HG03565 (cell line): Measurements from ENCODE around the gene TNIP1.
A peak's percentile ranks its signal among the peaks of the same experiment; 100 is the strongest.

Source experiments
- ATAC-seq: cut with Tn5 transposase; IDR thresholded peaks from one replicate; pipeline ENCODE4 v1.9.1; 2021; ENCODE audit warnings: mild to moderate bottlenecking, moderate library complexity; ENCODE audit not compliant: unreplicated experiment

TNIP1 gene

DNA sequence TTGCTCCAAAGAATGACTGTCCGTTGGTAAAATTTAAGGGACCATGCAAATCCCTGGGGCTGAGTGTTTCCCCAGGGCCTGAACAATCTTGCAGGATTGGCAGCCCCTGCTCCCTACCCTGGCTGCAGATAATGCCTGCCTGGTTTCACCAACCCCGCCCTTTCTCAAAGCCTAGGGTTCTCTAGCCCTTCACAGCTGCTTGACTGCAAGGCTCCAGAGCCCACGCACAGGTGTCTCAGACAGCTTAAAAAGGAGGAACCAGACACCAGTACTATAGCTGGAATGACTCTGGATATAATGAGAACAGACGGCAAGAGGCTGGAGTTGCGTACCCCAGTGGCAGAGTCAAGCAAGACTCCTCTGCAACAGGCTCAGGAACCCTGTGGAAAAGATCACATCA, 25.2 kb upstream of the TNIP1 start:
- no peak for ATAC-seq

- no peak for ATAC-seq
Observed at GRCh38 chr5:151105561-151105960, 24.7 kb upstream of the TNIP1 start.

- no peak for ATAC-seq
Observed at GRCh38 chr5:151104795-151105194, 24.0 kb upstream of the TNIP1 start.

- no peak for ATAC-seq
Observed at GRCh38 chr5:151101746-151102145, 20.9 kb upstream of the TNIP1 start.

DNA sequence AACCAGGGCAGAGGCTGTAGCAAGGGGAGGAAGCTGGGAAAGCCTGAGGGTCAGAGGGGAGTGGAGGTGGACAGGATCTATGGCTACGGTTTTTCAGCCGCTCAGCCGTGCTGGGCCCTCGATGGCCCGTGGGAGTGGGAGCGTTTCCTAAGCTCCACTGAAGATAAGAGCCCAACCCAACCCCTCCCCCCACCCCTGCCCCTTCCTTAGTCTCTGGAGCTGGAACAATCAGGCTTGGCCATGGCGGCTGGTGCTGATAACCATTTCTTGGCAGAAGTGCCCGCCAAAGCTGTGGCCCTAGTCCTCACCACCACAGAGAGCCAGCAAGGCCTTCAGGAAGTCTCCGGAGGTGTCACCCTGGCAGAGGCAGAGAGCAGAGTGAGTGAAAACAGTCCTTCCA, 20.3 kb upstream of the TNIP1 start:
- ATAC-seq: no peak

DNA sequence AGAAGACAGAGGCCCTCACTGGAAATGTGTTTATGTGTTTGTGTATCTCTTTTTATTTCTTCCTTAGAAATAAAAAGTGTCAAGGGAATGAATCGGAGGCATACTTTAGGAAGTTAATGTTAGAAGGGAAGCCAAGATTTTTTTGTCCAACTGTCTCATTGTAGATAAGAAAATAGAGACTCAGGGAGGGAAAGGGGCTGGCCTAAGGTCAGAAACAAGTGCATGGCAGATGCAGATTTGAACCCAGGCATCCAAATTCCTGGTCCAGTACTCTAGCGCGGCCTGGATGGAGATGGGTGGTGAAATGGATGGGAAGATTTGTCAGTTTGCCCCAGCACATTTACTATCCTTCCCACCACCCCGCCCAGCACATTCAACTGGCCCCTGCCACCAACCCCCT, 19.8 kb upstream of the TNIP1 start:
- no peak for ATAC-seq

GRCh38 chr5:151098768-151099121, 17.9 kb upstream of the TNIP1 start:
- ATAC-seq: no peak

GRCh38 chr5:151097820-151098767, 17.3 kb upstream of the TNIP1 start:
- peak; percentile 30 for ATAC-seq

DNA sequence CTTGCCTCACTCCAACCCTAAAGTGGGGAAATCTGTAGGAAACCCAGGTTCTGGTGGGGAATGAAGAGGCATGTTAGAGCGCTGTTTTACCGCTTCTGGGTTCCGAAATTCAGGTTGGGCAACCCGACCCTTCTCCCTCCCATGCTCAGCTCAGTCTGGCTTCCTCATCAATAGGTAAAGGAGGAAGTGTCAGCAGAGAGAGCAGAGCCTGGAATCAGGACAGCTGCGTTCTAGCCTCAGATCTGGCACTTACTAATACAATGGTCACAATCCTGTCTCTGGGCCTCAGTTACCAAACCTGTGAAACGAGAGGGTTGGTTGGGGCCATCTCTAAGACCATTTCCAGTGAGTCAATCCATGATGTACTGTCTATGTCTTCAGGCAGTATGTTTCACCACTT, 16.2 kb upstream of the TNIP1 start:
- ATAC-seq: no peak

GRCh38 chr5:151096001-151096373, 15.2 kb upstream of the TNIP1 start:
- no peak for ATAC-seq

DNA sequence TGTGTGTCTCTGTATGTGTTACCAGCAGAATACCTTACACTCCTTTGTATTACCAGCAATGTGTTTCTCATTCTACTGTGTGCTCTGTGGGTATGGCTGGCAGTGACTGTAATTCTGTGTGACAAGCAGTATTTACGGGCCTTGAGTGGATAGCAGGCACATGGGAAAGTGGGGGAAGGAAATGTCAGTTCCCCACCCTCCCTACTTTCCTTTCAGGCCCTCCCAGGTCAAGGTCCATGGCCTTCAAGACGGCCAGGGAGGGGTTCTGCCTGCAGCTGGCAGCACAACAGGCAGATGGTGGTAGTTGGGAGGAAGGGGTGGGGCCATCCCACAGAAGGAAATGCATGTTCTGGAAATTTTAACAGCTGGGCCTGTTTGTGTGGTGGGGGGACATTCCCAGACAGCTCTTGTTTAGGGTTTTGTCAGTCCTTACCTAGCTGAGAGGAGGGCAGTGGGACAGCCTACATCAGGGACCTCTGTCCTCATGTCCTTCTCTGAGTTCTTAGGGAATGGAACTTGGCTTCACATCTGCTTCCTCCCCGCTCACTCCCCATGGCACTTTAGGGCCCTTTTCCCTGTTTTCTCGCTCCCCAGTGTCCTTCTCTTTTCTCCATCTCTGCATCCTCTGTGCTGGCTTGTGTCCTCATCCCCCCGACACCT, 14.6 kb upstream of the TNIP1 start:
- ATAC-seq: no peak

- ATAC-seq: no peak
Observed at GRCh38 chr5:151094852-151095245, 14.0 kb upstream of the TNIP1 start.

DNA sequence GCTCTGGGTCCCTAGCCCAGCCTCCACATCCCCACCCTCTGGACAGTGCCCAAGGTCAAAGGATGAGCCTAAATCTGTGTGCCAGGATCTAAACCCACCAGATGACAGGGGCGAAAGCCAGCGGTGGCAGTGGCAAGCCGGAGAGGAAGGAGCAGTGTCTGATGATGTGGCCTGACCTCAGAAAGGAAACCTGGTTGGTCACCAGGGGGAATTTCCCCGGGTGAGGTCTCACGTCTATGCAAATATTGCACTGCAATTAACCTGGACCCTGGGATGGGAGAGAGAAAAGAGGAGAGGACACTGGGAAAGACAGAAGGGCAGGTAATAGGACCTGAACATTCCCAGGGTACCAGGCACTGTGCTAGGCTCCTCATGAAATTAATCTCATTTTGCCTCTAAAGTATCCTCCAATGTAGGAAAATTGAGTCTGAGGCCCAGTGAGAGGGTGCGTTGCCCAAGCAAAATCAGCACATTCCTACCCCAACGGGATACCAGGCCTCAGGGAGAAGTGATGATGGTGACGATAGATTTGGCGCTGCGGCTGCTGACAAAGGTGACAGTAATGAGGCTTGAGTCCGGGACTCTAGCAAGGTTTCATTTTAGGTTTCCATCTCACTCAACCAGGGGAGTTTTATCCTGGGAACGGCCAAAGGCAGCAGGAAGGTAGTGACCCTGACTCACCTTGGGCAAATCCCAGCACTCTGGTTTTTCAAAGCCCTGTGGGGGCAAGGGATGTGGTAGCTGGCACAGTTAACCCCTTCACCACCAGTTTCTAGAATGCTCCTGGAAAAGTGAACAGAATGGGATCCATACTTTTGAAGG, 13.4 kb upstream of the TNIP1 start:
- ATAC-seq: peak; percentile 62

DNA sequence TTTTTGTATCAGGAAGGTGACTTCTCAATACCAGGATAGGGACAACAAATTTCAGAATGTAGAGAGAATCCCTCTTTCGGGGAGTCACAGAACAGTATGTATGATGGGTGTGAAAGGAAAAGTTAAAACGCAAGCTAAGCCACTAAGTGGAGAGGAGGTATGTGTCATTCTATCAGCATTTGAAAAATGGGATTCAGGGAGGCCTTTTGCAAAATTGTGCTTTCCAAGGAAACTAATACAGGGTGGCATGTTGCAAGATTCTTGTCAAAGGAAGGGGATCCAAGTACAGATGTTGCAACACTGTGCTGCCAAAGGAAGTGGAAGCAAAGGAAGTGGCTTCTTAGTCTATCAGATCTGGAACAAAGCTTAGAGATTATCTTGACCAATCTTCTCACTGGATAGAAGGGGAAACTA, 12.6 kb upstream of the TNIP1 start:
- no peak for ATAC-seq

GRCh38 chr5:151092762-151093161, 11.9 kb upstream of the TNIP1 start:
- no peak for ATAC-seq

GRCh38 chr5:151089726-151090125, 8.9 kb upstream of the TNIP1 start:
- no peak for ATAC-seq

- ATAC-seq: no peak
Observed at GRCh38 chr5:151088986-151089385, 8.2 kb upstream of the TNIP1 start.

DNA sequence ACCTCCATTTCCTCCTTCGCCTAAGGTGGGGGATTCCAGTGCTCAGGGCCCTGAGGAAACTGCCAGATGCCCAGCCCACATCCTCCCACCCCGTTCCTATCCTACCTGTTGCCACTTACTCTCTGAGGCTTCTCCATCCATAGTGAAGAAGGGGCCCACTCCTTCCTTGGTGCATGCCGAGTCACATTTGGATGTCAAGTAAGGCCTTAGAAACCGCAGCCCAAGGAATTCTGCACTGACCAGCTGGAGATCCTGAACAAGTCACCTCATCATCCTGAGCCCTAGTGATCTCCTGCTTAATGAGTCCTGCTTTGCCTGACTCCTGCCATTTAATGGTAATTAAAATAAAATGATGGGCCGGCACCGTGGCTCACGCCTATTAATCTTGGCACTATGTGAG, 6.7 kb upstream of the TNIP1 start:
- ATAC-seq: no peak

- peak; percentile 53 for ATAC-seq
Observed at GRCh38 chr5:151086905-151087360, 6.1 kb upstream of the TNIP1 start.

DNA sequence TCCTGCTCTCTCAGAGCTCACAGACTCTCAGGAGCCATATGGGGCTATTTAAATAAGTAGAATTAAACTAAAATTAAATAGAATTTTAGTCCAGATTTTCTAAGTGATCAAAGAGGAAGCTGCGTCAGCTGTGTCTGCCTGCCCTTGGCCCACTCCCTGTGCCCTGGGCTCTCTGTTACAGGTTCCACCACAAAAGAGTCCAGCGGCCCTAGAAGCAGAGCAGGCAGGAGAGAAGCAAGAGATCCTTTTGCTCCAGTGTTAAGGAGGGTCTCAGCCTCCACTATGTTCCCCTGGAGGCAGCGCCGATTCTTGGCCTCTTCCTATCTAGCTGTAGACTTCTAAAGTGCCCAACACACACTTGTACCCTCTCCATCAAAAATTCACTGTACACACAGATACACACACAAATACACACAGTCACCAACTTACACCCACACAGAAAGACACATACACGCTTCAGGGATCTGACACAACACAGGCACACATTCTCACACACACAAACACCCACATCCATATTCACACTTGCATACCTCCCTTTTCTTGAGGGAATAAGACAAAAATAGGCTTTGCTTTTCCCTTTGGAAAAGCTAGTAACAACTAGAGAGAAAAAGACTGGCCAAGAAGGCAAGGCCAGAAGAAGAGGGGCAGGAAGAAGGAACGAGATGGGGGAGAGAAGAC, 5.5 kb upstream of the TNIP1 start:
- no peak for ATAC-seq

DNA sequence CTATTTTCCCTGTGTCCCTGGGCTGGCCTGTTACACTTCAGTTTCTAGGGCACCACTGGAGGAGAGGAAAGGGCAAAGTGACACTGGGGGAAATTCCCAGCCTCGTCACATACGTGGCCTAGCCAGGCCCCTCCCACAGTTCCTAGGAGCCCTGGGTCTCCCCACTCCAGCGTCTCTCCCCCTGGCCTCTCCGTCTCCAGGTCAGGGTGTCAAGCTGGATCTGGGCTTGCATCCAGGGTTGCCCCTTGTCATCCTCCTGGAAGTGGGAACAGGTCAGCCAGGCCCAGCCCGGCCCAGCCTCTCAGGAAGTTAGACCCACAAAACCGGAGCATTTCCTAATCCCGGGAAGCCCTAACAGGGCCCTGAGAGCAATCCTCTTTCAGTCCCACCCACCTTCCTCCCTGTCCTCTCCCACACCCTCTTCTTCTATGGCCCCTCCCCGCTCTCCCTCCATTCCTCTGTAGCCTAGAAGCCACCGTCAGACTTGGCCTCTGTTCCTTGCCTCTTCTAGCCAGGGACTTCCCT, 4.7 kb upstream of the TNIP1 start:
- no peak for ATAC-seq
